ENCODE results near the gene DGKG.

The DGKG gene

DNA sequence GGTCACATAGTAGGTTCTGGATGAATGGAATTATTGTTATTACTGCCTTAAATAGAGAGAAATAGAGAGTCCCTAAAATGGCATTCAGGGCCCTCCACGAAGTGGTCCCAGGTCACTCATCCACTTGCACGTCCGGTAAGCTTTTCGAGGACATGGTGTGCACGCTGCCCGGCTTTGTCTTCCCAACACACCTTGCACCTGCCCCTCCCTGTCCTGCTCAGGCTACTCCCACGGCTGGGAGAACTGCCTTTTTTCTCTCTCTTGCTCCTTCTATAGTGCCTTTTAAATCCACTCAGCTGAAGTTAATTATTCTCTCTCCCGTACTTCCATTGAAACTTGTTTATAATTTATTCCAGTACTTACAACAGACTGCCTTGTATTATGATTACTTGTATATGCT is 5.6 kb upstream of the DGKG start:
- DNase-seq (ENCODE audit: low spot score): no peak

DNA sequence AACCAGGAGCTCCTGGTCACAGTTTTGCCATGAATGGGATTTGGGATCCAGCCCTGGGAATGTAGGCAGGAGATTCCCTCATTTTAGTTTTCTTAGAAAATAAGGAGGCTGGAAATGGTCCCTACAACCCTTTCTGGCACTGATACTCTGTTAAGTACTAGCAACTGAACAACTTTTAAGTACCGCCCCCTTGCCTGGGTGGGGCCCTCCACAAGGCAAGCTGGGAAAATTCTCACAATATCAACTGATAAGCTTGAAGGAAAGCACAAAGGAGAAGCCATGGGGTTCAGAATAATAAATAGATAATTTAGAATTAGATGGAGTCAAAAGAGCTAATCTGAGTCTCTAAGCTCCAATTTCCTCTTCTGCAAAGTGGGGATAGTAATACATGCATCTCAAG is 4.2 kb upstream of the DGKG start:
- DNase-seq (ENCODE audit: low spot score): no peak

GRCh38 chr3:186365202-186365974 is 3.4 kb upstream of the DGKG start:
- no peak for DNase-seq (ENCODE audit: low spot score)

- no peak for DNase-seq (ENCODE audit: low spot score)
Observed at GRCh38 chr3:186362988-186363387, 954 bp upstream of the DGKG start.

GRCh38 chr3:186362537-186362842 is 456 bp upstream of the DGKG start:
- no peak for DNase-seq (ENCODE audit: low spot score)

DNA sequence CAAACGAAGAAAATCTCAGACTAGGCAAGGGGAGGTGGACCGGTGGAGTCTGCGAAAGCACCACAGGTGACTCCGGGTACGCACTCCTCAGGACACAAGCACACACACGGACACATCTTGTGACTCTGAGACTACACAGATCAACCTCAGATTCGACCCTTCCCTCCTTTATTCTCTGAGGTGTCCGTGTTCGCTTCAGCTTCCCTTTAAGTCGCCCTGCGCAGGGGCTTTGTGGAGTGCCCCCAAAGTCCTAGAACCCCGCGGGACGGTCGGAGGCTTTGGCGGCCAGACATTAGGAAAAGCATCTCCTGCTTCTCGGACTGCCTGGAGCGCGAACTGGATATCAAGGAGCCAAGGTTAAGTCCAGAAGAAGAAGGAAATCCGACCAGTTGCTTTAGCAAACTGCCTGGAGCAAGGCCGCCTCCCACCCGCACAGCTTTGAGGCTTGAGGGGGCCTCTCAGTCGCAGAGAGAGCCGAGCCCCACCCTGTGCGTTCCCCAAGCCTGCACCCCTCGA is 730 bp downstream of the DGKG start:
- DNase-seq (ENCODE audit: low spot score): peak; percentile 17

- DNase-seq (ENCODE audit: low spot score): peak; percentile 74
Observed at GRCh38 chr3:186360779-186361178, 1.3 kb downstream of the DGKG start.

DNA sequence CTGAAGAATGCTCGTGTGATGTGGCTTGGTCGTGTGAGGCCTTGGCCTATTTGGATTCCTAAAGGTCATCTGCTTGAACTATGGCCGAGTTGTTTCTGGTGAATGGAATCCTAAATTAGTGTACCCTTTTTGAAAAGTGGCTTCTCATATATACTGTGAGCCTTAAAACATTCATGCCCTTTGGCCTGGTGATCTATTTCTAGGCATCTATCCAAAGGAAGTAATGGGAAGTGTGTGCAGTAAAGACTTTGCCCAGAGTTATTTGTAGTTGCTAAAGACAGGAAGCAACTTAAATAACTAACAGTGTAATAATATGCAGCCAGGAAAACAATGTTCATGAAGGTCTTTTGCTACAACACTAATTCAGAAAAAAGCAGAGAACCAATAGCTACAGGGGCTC is 3.0 kb downstream of the DGKG start:
- DNase-seq (ENCODE audit: low spot score): no peak

DNA sequence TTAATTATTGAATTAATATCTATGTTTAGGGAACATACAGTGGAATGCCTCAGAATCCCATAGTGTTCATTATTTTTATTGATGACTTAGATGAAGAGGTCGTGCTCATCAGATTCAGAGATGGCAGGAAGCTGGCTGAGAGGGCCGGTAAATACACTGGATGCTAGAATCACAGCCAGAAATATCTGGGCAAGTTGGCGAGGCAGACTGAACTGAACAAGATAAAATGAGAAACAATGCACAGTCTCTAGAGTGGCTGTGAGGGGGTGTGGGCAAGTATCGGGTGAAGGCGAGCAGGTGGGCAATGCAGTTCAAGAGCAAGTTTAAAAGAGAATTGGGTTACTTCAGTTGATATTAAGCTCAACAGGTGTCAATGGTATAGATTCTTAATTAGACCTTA is 5.9 kb downstream of the DGKG start:
- DNase-seq (ENCODE audit: low spot score): no peak

- no peak for DNase-seq (ENCODE audit: low spot score)
Observed at GRCh38 chr3:186354100-186354499, 7.9 kb downstream of the DGKG start.

DNA sequence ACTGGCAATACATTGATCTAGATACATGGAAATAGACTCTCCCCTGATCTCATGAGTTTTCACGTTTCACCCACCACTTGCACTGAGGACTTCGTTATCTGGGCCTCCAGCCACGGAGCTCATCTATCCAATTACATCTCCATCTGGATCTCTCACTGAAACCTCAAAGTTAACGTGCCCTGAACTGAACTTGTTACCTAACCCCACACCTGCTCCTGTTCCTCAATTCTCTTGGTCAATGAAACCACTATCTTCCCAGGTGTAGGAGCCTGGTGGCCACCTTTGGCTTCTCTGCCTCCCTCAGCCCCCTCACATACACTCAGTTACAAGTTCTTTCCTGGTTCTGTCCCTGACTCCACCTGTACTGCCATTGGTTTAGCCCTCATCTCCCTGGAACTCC is 9.7 kb downstream of the DGKG start:
- no peak for DNase-seq (ENCODE audit: low spot score)

DNA sequence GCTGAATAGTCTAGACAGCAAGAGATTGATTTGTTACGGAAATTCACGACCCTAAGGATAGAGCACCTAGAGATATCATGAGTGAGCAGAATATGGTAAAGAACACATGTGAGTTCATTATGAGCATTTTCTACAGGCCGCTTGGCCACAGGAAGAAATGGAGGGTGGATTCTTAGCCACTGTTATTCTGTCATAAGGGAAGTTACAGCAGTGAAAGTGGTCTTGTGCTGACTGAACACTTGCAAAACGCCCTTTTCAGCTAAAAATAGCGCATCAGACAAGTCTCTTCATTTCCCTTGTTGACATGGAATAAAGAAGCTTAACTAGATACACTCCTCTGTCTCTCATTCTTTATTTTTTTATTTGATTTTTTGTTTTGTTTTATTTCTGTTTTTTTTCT is 19.8 kb downstream of the DGKG start:
- DNase-seq (ENCODE audit: low spot score): no peak

GRCh38 chr3:186340204-186340603 is 21.8 kb downstream of the DGKG start:
- DNase-seq (ENCODE audit: low spot score): no peak

- no peak for DNase-seq (ENCODE audit: low spot score)
Observed at GRCh38 chr3:186339180-186339918, 22.7 kb downstream of the DGKG start.

- DNase-seq (ENCODE audit: low spot score): no peak
Observed at GRCh38 chr3:186333256-186333655, 28.8 kb downstream of the DGKG start.

GRCh38 chr3:186330772-186331460 is 31.1 kb downstream of the DGKG start:
- DNase-seq (ENCODE audit: low spot score): no peak

DNA sequence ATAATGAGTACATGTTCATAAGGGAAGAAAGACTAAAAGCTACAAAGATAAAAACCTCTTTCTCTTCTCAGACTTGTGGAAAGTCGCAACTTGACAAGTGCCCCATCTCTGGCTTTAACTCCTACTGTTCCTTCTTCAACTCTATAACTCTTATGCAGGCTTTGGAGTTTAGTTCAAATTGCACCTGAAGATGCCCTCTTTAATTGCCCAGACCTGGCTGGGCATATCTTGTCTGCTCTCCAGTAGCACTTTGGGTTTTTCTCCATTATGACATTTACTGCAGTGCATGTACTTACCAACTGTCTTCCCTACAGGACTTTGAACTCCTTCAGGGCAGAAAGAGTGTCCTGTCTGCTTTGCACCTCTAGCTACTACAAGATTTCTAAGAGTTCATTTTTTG is 32.4 kb downstream of the DGKG start:
- no peak for DNase-seq (ENCODE audit: low spot score)

- no peak for DNase-seq (ENCODE audit: low spot score)
Observed at GRCh38 chr3:186327912-186328487, 34.0 kb downstream of the DGKG start.

DNA sequence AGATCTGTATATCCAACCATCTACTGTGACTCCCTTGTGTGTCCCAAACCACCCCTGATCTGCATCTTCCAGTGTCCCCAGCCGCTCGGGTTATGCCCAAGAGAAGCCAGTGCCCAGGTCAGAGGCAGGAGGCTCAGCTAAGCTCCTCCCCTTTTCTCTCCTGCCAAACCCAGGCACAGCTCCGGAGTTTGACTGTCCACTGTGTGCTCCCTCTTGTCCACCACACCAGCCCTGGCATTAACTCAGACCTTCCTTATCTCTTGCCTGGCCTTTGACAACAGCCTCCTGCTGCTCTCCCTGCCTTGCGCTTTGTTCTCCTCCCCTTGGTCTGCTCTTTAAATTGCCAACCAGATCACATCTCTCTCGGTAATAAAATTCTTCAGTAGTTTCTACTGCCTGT is 39.3 kb downstream of the DGKG start:
- no peak for DNase-seq (ENCODE audit: low spot score)

GRCh38 chr3:186321746-186322145 is 40.3 kb downstream of the DGKG start:
- DNase-seq (ENCODE audit: low spot score): no peak

DNA sequence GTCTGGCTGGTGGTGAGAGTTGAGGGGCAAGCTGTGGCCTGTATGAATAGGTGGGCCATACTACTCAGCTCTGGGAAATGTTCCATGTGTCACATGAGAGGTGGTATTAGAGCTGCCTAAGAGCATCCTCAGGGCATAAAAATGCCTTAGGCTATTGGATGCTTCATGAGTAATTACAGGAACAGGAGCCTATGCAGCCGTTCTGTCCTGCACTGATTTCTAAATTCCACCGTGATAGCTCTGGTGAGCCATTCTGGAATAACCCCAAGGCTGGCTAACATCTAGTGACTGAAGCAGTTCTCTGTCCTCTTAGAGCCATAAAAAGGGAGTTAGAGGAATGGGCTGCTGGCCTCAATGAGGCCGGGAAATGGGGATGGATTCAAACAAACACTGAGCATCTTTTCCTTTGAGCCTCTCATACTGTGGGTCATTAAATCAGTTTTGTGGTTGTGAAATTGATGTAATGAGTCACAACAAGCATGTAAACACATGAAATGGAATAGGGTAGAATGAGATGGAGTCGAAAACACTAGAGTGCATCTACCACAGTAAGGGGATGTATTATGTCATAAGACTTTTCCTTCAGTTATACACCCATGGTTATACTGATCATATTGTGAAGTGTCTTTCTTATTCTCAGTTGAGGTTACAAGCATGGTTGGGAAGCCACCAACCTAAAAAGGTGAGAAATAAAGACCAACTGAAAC is 41.0 kb downstream of the DGKG start:
- no peak for DNase-seq (ENCODE audit: low spot score)

DNA sequence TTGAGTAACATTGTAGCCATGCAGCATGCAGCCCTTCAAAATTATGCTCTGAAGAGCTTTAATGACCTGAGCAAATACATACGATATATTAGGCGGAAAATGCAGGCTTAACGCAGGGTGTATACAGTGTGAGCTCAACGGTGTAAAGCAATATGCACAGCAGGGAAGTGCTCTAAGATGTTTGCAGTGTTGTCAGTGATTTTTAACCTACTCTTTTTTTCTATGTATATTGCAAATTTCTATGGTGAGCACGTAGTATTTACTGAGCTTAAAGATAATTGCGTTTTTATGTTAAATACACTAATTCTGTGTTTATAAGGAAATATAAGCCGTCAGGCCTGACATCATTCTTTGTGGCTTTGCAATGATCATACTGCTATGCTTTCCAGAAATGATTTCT is 42.1 kb downstream of the DGKG start:
- no peak for DNase-seq (ENCODE audit: low spot score)

All from iPS-NIHi11 (cell line).